Epithelial cell of esophagus (primary cell): ENCODE results near the gene ATP6V0B.

Experiments
- DNase-seq: peaks from one replicate; pipeline ENCODE4 v3.0.0; 2010; ENCODE audit warnings: low read depth
- H3K4me3 ChIP-seq: 2 replicates; pipeline ENCODE4 v1.5.1; 2011; ENCODE audit warnings: mild to moderate bottlenecking, low read length, control low read depth
- TF ChIP-seq, protein P1 (sequence below): IDR thresholded peaks from 2 replicates; pipeline ENCODE4 v1.5.1; 2011; ENCODE audit warnings: low read depth, mild to moderate bottlenecking, low read length, control low read depth, inconsistent platforms; ENCODE audit not compliant: insufficient read depth; ENCODE audit errors: missing control alignments

Gene ATP6V0B

GRCh38 chr1:44002165-44002564, 27.4 kb downstream of the ATP6V0B start:
- TF ChIP-seq, protein P1, sequence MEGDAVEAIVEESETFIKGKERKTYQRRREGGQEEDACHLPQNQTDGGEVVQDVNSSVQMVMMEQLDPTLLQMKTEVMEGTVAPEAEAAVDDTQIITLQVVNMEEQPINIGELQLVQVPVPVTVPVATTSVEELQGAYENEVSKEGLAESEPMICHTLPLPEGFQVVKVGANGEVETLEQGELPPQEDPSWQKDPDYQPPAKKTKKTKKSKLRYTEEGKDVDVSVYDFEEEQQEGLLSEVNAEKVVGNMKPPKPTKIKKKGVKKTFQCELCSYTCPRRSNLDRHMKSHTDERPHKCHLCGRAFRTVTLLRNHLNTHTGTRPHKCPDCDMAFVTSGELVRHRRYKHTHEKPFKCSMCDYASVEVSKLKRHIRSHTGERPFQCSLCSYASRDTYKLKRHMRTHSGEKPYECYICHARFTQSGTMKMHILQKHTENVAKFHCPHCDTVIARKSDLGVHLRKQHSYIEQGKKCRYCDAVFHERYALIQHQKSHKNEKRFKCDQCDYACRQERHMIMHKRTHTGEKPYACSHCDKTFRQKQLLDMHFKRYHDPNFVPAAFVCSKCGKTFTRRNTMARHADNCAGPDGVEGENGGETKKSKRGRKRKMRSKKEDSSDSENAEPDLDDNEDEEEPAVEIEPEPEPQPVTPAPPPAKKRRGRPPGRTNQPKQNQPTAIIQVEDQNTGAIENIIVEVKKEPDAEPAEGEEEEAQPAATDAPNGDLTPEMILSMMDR: no peak
- no peak for DNase-seq
- no peak overlapping the region for H3K4me3 ChIP-seq

DNA sequence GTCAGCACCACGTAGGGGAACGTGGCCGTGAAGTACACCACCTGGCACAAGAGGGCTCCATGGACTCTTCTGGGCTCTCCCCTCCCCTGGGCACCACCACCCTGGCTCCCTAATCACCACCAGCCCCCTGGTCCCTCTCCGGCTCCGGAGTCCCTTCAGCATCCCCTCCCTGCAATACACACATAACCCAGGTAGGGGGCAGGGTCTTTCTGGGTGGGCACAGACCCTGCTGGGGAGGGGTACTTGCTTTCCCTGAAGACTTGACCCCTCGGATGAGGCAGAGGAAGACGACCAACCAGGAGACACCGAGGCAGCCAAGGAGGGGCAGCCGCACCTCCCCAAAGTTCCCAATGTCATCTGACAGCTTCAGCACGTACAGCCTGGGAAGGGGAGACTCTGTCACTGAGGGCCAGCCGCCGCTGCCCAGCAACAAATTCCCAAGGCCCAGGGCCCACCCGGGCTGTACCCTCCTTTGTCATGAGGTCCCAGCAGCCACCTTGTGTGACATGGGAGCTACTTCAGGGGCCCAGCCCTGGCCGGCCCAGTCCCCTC, 27.9 kb downstream of the ATP6V0B start:
- no peak overlapping the region for H3K4me3 ChIP-seq
- TF ChIP-seq, protein P1: peak; percentile 23

DNA sequence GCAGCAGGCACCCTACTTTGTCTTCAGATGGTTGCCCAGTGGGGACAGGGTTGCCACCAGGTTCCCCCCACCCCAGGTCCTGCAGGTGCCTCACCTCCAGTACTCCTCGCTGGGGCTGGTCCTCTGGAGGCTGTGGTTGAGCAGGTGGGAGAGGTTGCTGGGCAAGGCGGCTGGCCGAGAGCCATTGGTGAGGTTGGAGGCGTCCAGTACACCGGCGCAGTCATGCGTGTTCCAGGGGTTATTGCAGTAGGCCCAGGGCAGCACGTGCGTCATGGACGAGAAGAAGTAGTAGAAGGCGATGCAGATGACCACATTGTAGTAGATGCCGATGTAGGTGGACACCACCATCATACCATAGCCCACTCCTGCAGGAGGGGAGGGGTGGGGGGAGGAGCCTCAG, 33.5 kb downstream of the ATP6V0B start:
- H3K4me3 ChIP-seq: no peak overlapping the region
- no peak for DNase-seq
- TF ChIP-seq, protein P1: no peak

More for the DNA sequence above, 27.9 kb downstream of the ATP6V0B start:
- no peak for DNase-seq

DNA sequence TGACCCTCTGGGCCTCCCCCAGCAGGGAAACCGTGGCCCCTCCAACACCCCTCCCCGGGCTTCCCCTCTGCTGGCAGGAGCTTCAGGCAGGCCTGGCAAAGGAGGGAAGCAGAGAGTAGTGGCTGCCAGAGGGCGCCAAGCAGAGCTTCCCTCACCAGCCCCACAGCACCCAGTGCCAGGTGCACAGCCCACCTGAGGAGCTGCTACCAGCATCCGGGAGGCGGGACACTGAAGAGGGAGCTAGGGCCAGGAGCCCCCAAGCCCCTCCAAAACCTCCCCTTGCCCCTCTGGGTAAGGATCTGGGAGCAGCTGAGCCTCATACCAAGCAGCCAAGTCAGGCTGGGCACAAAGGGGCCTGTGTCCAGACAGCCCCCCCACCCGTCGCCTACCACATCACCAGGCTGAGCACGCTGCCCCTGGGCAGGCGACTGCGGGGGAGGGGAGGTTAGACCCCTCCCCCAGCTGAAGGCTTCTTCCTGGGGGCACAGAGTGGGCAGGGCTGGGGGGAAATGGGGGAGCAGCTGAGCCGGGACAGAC, 36.2 kb downstream of the ATP6V0B start:
- DNase-seq: no peak
- TF ChIP-seq, protein P1: no peak
- H3K4me3 ChIP-seq: no peak overlapping the region

DNA sequence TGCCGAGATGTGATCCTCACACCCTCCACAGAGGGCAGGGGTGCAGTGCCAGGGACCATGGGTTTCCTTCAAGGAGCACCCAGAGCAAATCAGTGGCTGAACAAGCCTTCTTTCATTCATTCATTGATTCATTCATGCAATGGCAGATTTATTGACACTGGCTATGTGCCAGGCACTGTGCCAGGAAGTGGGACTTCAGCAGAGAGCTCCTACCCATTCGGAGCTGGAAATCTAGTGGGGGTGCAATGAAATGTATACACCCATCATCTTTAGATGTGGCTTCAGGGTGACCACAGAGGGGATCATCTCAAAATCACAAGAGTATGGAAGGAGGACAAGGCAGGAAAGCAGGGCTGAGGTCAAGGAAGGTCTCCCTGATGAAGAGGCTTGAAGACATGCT, 37.6 kb downstream of the ATP6V0B start:
- no peak overlapping the region for H3K4me3 ChIP-seq
- TF ChIP-seq, protein P1: no peak
- DNase-seq: no peak

- DNase-seq: no peak
- TF ChIP-seq, protein P1: no peak
- H3K4me3 ChIP-seq: no peak overlapping the region
Observed at GRCh38 chr1:44012941-44013609, 38.3 kb downstream of the ATP6V0B start.
